HG03060 (cell line): ENCODE data around the gene KRT26.

Experiments used
- ATAC-seq: cut with Tn5 transposase; IDR thresholded peaks from one replicate; pipeline ENCODE4 v1.9.1; 2021; ENCODE audit warnings: low read depth, moderate number of reproducible peaks; ENCODE audit not compliant: unreplicated experiment

KRT26 gene

GRCh38 chr17:40734018-40734417, 38.0 kb downstream of the KRT26 start:
- no peak for ATAC-seq

GRCh38 chr17:40730970-40731369, 41.0 kb downstream of the KRT26 start:
- ATAC-seq, result no peak

- no peak for ATAC-seq
Observed at GRCh38 chr17:40727447-40728231, 44.4 kb downstream of the KRT26 start.

- ATAC-seq, result no peak
Observed at GRCh38 chr17:40726919-40727318, 45.1 kb downstream of the KRT26 start.

GRCh38 chr17:40724656-40725055, 47.3 kb downstream of the KRT26 start:
- no peak for ATAC-seq

- no peak for ATAC-seq
Observed at GRCh38 chr17:40722241-40722640, 49.8 kb downstream of the KRT26 start.

- ATAC-seq, result no peak
Observed at GRCh38 chr17:40720899-40721298, 51.1 kb downstream of the KRT26 start.

- ATAC-seq, result no peak
Observed at GRCh38 chr17:40718930-40719329, 53.1 kb downstream of the KRT26 start.

GRCh38 chr17:40717776-40718175, 54.2 kb downstream of the KRT26 start:
- no peak for ATAC-seq
